Osteocyte (in vitro differentiated cells): Measurements from ENCODE around the gene IPCEF1. TPM values are rescaled to one million over a fixed set of nuclear protein-coding genes. Genes with fewer than 3 reads are reported as not detected.

ENCODE experiments used
- DNase-seq: peaks from one replicate; pipeline ENCODE4 v3.0.0; 2021; ENCODE audit warnings: mixed read lengths; ENCODE audit not compliant: unreplicated experiment; ENCODE audit errors: extremely low spot score
- H3K27ac Mint-ChIP-seq: one replicate; pipeline ENCODE4 v1.8.0; 2021; ENCODE audit warnings: mild to moderate bottlenecking, mixed read lengths; ENCODE audit not compliant: unreplicated experiment
- H3K27me3 Mint-ChIP-seq: one replicate; pipeline ENCODE4 v1.8.0; 2021; ENCODE audit warnings: mixed read lengths; ENCODE audit not compliant: unreplicated experiment
- H3K36me3 Mint-ChIP-seq: one replicate; pipeline ENCODE4 v1.8.0; 2021; ENCODE audit warnings: mixed read lengths; ENCODE audit not compliant: unreplicated experiment
- H3K4me1 Mint-ChIP-seq: one replicate; pipeline ENCODE4 v1.8.0; 2021; ENCODE audit warnings: mixed read lengths; ENCODE audit not compliant: unreplicated experiment
- H3K4me3 Mint-ChIP-seq: one replicate; pipeline ENCODE4 v1.8.0; 2021; ENCODE audit warnings: mild to moderate bottlenecking, moderate library complexity, mixed read lengths; ENCODE audit not compliant: unreplicated experiment
- H3K9me3 Mint-ChIP-seq: one replicate; pipeline ENCODE4 v1.8.0; 2021; ENCODE audit warnings: mixed read lengths; ENCODE audit not compliant: unreplicated experiment
- total RNA-seq: library from RNA; stranded (reverse); gene quantifications from 2 replicates; pipeline ENCODE4 v1.2.1, GENCODE V29; 2021
- TF ChIP-seq, protein P1 (sequence below): fragments of 200-600 bp; sonication (generic); IDR thresholded peaks from 2 replicates; pipeline ENCODE4 v1.5.0; 2021; ENCODE audit warnings: antibody characterized with exemption, mild to moderate bottlenecking, moderate library complexity

The IPCEF1 gene
- total RNA-seq, 1 donor from 2014 or later = 0.46 TPM

GRCh38 chr6:154402081-154402780 lies 45.6 kb upstream of the IPCEF1 start:
- H3K4me1 Mint-ChIP-seq = peaks cover 53% of the 10 kb centered on the region
- no peak overlapping the region for H3K27ac Mint-ChIP-seq
- H3K9me3 Mint-ChIP-seq = no peaks in the 10 kb centered on the region
- no peak overlapping the region for H3K4me3 Mint-ChIP-seq
- TF ChIP-seq, protein P1, sequence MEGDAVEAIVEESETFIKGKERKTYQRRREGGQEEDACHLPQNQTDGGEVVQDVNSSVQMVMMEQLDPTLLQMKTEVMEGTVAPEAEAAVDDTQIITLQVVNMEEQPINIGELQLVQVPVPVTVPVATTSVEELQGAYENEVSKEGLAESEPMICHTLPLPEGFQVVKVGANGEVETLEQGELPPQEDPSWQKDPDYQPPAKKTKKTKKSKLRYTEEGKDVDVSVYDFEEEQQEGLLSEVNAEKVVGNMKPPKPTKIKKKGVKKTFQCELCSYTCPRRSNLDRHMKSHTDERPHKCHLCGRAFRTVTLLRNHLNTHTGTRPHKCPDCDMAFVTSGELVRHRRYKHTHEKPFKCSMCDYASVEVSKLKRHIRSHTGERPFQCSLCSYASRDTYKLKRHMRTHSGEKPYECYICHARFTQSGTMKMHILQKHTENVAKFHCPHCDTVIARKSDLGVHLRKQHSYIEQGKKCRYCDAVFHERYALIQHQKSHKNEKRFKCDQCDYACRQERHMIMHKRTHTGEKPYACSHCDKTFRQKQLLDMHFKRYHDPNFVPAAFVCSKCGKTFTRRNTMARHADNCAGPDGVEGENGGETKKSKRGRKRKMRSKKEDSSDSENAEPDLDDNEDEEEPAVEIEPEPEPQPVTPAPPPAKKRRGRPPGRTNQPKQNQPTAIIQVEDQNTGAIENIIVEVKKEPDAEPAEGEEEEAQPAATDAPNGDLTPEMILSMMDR = no peak
- DNase-seq = no peak
- peaks cover 25% of the 10 kb centered on the region for H3K36me3 Mint-ChIP-seq
- H3K27me3 Mint-ChIP-seq = no peaks in the 10 kb centered on the region

GRCh38 chr6:154399097-154399496 lies 42.5 kb upstream of the IPCEF1 start:
- H3K4me3 Mint-ChIP-seq = no peak overlapping the region
- no peak overlapping the region for H3K27ac Mint-ChIP-seq
- peaks cover 34% of the 10 kb centered on the region for H3K4me1 Mint-ChIP-seq
- TF ChIP-seq, protein P1 = no peak
- peaks cover 14% of the 10 kb centered on the region for H3K36me3 Mint-ChIP-seq
- no peaks in the 10 kb centered on the region for H3K9me3 Mint-ChIP-seq
- no peak for DNase-seq
- no peaks in the 10 kb centered on the region for H3K27me3 Mint-ChIP-seq

DNA sequence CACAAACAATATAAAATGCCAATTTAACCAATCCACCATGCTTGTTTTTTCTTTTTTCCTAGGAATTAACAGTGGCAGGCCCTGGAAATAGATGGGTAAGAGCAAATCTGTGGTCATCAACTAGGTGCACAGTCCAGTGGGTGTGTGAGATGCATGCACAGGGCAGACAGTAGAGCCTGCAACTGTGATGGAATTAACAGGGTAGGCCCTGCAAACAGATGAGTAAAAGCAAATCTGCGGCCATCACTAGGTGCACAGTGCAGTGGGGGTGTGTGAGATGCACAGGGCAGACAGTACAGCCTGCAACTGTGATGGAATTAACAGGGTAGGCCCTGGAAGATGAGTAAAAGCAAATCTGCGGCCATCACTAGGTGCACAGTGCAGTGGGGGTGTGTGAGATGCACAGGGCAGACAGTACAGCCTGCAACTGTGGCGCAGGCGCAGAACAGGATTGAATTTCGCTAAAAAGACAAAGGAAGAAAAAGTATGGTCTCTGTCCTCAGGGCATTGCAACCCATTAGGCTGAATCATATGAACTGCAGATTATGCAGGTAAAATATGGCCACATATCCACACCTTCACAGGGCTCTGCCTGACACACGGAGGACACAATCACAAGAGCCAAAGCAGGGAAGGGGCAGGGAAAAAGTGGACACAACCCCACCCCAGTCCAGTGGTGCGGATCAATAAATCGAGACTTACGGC lies 41.0 kb upstream of the IPCEF1 start:
- H3K9me3 Mint-ChIP-seq = no peaks in the 10 kb centered on the region
- H3K27me3 Mint-ChIP-seq = no peaks in the 10 kb centered on the region
- peaks cover 23% of the 10 kb centered on the region for H3K4me1 Mint-ChIP-seq
- no peak for DNase-seq
- peaks cover 14% of the 10 kb centered on the region for H3K36me3 Mint-ChIP-seq
- no peak overlapping the region for H3K27ac Mint-ChIP-seq
- TF ChIP-seq, protein P1 = no peak
- no peak overlapping the region for H3K4me3 Mint-ChIP-seq

DNA sequence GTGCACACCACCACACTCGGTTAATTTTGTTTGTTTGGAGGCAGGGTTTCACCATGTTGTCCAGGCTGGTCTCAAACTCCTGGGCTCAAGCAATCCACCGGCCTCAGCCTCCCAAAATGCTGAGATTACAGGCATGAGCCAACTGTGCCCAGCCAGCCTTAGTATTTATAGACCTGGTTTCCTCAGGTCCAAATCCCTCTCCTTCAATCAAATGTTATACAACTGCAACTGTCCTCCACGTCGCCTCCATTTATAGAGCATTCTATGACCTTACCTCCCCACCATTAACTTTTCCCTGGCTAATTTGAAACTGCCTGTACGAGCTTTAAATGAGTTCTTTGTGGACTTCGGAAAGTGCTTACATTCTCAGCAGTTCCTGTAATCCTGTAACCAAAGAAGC lies 39.3 kb upstream of the IPCEF1 start:
- no peaks in the 10 kb centered on the region for H3K27me3 Mint-ChIP-seq
- no peak overlapping the region for H3K27ac Mint-ChIP-seq

GRCh38 chr6:154395316-154395715 lies 38.7 kb upstream of the IPCEF1 start:
- H3K36me3 Mint-ChIP-seq = peaks cover 10% of the 10 kb centered on the region
- H3K27ac Mint-ChIP-seq = no peak overlapping the region
- no peak overlapping the region for H3K4me3 Mint-ChIP-seq
- no peaks in the 10 kb centered on the region for H3K27me3 Mint-ChIP-seq
- TF ChIP-seq, protein P1 = no peak
- peaks cover 13% of the 10 kb centered on the region for H3K4me1 Mint-ChIP-seq
- no peak for DNase-seq
- H3K9me3 Mint-ChIP-seq = no peaks in the 10 kb centered on the region

More for the DNA sequence above, 39.3 kb upstream of the IPCEF1 start:
- DNase-seq = no peak
- TF ChIP-seq, protein P1 = no peak
- Mint-ChIP-seq H3K4me1 (peaks cover 13% of the 10 kb centered on the region), H3K36me3 (peaks cover 10% of the 10 kb centered on the region), H3K9me3 (no peaks in the 10 kb centered on the region), H3K4me3 (no peak overlapping the region)
